ENCODE data around the gene TSR2. TPM values are rescaled to one million over a fixed set of nuclear protein-coding genes. Genes with fewer than 3 reads are reported as not detected.

TSR2 gene
- total and polyA plus RNA-seq, 3 donors from 2014 or later: 24.9 to 41.3 (median 30.1) TPM

DNA sequence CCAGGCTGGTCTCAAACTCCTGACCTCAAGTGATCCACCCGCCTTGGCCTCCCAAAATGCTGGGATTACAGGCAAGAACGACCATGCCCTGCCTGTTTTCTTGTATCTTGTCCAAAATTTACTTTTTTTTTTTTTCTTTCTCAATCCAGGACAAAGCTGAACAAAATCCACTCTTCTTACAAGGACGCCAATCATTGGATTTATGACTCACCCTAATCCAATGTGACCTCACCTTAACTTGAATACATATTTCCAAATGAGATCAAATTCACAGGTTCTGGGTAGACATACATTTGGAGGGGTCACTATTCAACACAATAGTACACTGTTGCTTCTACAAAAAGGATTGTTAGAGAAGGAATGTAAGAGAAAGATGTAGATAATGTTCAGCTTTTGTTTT lies 18.0 kb upstream of the TSR2 start:
- Histone ChIP-seq H3K27me3 (no peaks in the 10 kb centered on the region), H3K4me1 (no peaks in the 10 kb centered on the region), H3K36me3 (ENCODE audit: low read depth, missing control alignments) (no peaks in the 10 kb centered on the region), H3K27ac (peak overlapping the region in 1 of 2 donors; percentile 56), H3K4me3 (no peak overlapping the region), H3K9me3 (no peaks in the 10 kb centered on the region)
- TF ChIP-seq, protein P1, sequence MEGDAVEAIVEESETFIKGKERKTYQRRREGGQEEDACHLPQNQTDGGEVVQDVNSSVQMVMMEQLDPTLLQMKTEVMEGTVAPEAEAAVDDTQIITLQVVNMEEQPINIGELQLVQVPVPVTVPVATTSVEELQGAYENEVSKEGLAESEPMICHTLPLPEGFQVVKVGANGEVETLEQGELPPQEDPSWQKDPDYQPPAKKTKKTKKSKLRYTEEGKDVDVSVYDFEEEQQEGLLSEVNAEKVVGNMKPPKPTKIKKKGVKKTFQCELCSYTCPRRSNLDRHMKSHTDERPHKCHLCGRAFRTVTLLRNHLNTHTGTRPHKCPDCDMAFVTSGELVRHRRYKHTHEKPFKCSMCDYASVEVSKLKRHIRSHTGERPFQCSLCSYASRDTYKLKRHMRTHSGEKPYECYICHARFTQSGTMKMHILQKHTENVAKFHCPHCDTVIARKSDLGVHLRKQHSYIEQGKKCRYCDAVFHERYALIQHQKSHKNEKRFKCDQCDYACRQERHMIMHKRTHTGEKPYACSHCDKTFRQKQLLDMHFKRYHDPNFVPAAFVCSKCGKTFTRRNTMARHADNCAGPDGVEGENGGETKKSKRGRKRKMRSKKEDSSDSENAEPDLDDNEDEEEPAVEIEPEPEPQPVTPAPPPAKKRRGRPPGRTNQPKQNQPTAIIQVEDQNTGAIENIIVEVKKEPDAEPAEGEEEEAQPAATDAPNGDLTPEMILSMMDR (IDR thresholded peaks at IDR 0.05): no peak
- no peak for TF ChIP-seq POLR2A (IDR thresholded peaks at IDR 0.05)
- no peak for DNase-seq
- intact Hi-C loops (cut with DNase I; ENCODE audit: low total_unique reads): no loop called here
- WGBS, 2 donors: 51 to 68% methylated on average over 3 of the region's 3 CpGs

DNA sequence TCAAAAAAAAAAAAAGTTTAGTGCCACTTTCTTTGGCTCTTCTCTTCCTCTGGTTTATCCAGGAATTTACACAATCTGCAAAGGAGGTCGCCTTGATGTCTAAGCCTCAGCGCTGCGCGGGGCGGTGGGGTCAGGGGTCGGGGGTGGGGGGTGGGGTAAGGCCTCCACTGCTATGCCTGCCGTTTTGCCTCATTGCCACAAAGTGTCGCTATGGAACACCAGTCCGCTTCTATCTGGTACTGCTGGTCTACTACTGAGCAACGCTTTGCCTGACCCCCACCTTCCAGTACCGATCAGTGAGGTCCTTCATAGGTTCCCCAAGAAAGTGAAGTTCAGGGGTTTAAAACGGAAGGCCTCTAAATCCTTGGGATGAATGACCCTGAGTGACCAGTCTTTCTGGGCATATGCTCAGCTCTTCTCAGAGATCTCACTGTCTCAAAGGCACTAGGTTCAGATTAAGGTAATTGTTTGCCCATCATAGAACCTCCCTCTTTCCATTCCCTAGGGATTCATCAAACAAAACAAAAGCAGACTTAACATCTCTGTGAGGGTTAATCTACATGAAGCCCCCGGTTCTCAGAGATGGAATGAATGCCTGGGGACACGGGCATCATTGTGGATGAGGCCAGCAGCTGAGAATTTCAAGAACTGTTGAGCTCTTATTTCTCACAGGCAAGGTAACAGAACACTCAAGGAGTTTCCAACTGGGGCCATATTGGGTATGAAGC lies 16.9 kb upstream of the TSR2 start:
- H3K9me3 ChIP-seq: no peaks in the 10 kb centered on the region
- no peaks in the 10 kb centered on the region for H3K4me1 ChIP-seq
- no peak overlapping the region for H3K4me3 ChIP-seq
- H3K27me3 ChIP-seq: no peaks in the 10 kb centered on the region
- H3K36me3 ChIP-seq (ENCODE audit: low read depth, missing control alignments): no peaks in the 10 kb centered on the region
- intact Hi-C loops (cut with DNase I; ENCODE audit: low total_unique reads): no loop called here
- H3K27ac ChIP-seq: no peak overlapping the region
- WGBS, 2 donors: 65 to 69% methylated on average over 4 to 14 of the region's 14 CpGs
- peak; percentile 18 for DNase-seq
- TF ChIP-seq, protein P1 (IDR thresholded peaks at IDR 0.05): no peak
- TF ChIP-seq POLR2A (IDR thresholded peaks at IDR 0.05): no peak

DNA sequence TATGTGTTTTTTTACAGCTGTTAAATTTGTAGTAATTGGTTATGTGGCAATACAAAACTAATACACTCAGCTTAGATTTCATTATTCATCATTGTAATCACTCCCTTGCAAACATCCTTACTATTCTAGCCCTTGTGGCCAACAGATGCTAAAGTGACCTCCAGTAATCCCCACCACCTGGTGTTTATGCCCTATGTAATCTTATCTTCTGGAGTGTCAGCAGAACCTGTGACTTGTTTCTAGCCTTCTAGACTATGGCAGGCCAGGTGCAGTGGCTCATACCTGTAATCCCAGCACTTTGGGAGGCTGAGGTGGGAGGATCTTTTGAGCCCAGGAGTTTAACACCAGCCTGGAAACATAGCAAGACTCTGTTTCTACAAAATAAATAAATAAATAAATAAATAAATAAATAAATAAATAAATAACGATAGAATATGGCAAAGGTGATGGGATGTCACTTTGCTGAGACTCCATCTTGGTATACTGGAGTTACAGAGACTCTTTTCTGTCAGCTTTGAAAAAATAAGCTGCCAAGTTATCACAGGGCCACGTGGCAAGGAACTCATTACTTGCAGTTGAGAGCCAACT lies 12.3 kb upstream of the TSR2 start:
- 66 to 88% methylated on average over 2 of the region's 2 CpGs for WGBS, 2 donors
- intact Hi-C loops (cut with DNase I; ENCODE audit: low total_unique reads): no loop called here
- H3K27ac ChIP-seq: no peak overlapping the region
- H3K4me3 ChIP-seq: no peak overlapping the region
- H3K4me1 ChIP-seq: no peaks in the 10 kb centered on the region
- no peak for DNase-seq
- no peaks in the 10 kb centered on the region for H3K9me3 ChIP-seq
- no peaks in the 10 kb centered on the region for H3K36me3 ChIP-seq (ENCODE audit: low read depth, missing control alignments)
- TF ChIP-seq POLR2A (IDR thresholded peaks at IDR 0.05): no peak
- TF ChIP-seq, protein P1 (IDR thresholded peaks at IDR 0.05): no peak
- no peaks in the 10 kb centered on the region for H3K27me3 ChIP-seq

DNA sequence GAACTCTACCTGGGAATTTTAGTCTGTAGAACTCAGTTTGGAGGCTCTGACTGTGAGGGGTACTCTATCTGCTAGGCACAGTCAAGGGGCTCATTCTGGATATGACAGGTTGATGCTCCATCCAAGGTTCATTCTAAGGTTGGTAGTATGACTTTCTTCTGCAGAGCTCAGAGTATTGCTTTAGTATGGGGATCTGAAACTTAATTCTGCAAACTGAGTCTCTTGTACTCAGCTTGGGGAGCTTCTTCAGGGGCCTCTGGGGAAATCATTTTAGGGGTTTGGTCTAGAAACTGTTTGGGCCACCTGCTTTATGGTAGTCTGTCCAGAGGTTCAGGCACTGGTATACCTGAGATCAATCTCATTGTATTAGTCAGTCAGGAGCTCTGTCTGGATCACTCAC lies 9.7 kb upstream of the TSR2 start:
- intact Hi-C loops (cut with DNase I; ENCODE audit: low total_unique reads): no loop called here
- Histone ChIP-seq H3K27me3 (no peaks in the 10 kb centered on the region), H3K27ac (no peak overlapping the region), H3K4me1 (no peaks in the 10 kb centered on the region), H3K36me3 (ENCODE audit: low read depth, missing control alignments) (no peaks in the 10 kb centered on the region), H3K4me3 (no peak overlapping the region), H3K9me3 (no peaks in the 10 kb centered on the region)
- TF ChIP-seq POLR2A (IDR thresholded peaks at IDR 0.05): no peak
- TF ChIP-seq, protein P1 (IDR thresholded peaks at IDR 0.05): no peak
- no peak for DNase-seq

- Histone ChIP-seq H3K36me3 (ENCODE audit: low read depth, missing control alignments) (no peaks in the 10 kb centered on the region), H3K4me1 (no peaks in the 10 kb centered on the region), H3K27ac (no peak overlapping the region), H3K4me3 (no peak overlapping the region), H3K27me3 (no peaks in the 10 kb centered on the region), H3K9me3 (no peaks in the 10 kb centered on the region)
- TF ChIP-seq, protein P1 (IDR thresholded peaks at IDR 0.05): no peak
- TF ChIP-seq POLR2A (IDR thresholded peaks at IDR 0.05): no peak
- no peak for DNase-seq
- intact Hi-C loops (cut with DNase I; ENCODE audit: low total_unique reads): no loop called here
- WGBS, 2 donors: 56 to 58% methylated on average over 2 of the region's 2 CpGs
These were observed 5.1 kb upstream of the TSR2 start for GRCh38 chrX:54435121-54435520.
